ENCODE measurements around the gene TREML2. TPM values are rescaled to one million over a fixed set of nuclear protein-coding genes. Genes with fewer than 3 reads are reported as not detected.

TREML2 gene
- total and polyA plus RNA-seq, 9 of the 15 experiments (the other 6 are each of a cell fraction or from before 2014, with no cell fraction given) = 0.20 to 2.9 (median 1.4) TPM

GRCh38 chr6:41171908-41172307 lies 29.0 kb downstream of the TREML2 start (continued):
- TF ChIP-seq ETS2 (tag; IDR thresholded peaks at IDR 0.05; ENCODE audit: borderline replicate concordance, poor library complexity, severe bottlenecking) (no peak), FOXO4 (CRISPR knock-in tag; IDR thresholded peaks at IDR 0.05) (no peak), CCAR2 (IDR thresholded peaks at IDR 0.05; ENCODE audit: low read depth, low read length) (no peak), TGIF2 (CRISPR knock-in tag; IDR thresholded peaks at IDR 0.05) (no peak), ZNF311 (CRISPR knock-in tag; IDR thresholded peaks at IDR 0.05) (no peak), ZNF778 (CRISPR knock-in tag; IDR thresholded peaks at IDR 0.05) (no peak), SIRT6 (IDR thresholded peaks at IDR 0.05; ENCODE audit: low read depth, low read length) (no peak), MCM5 (IDR thresholded peaks at IDR 0.05; ENCODE audit: low read depth) (no peak), NCOA2 (IDR thresholded peaks at IDR 0.05; ENCODE audit: partially characterized antibody in 2 of 2) (no peak), SRSF3 (IDR thresholded peaks at IDR 0.05; ENCODE audit: insufficient read depth, low read length) (no peak), ZNF639 (CRISPR knock-in tag; conservative IDR thresholded peaks at IDR 0.05 in 1 of 2, IDR thresholded peaks at IDR 0.05 in 1 of 2) (0 out of 4 replicates have a peak, but pooled peaks of 1 of the 2 experiments have one; percentile 28), TARDBP (IDR thresholded peaks at IDR 0.05) (no peak), HMG20A (CRISPR knock-in tag; conservative IDR thresholded peaks at IDR 0.05) (no peak), ZNF239 (CRISPR knock-in tag; IDR thresholded peaks at IDR 0.05) (no peak), NR2C2 (CRISPR knock-in tag; IDR thresholded peaks at IDR 0.05) (no peak), NR2C2 (tag; IDR thresholded peaks at IDR 0.05) (no peak), CTCF (IDR thresholded peaks at IDR 0.05 in 2 of 3, conservative IDR thresholded peaks at IDR 0.05 in 1 of 3; ENCODE audit: insufficient read depth in 2 of 3, low read depth in 1 of 3, low read length in 3 of 3) (no peak), ZNF507 (tag; conservative IDR thresholded peaks at IDR 0.05) (no peak), ZBTB1 (CRISPR knock-in tag; IDR thresholded peaks at IDR 0.05; ENCODE audit: borderline replicate concordance, low read depth) (no peak), SAFB2 (IDR thresholded peaks at IDR 0.05; ENCODE audit: borderline replicate concordance, low read depth, low read length, severe bottlenecking) (no peak), ZNF197 (CRISPR knock-in tag; IDR thresholded peaks at IDR 0.05; ENCODE audit: low read depth) (no peak), ZNF644 (tag; IDR thresholded peaks at IDR 0.05; ENCODE audit: low read depth) (no peak), ZNF23 (CRISPR knock-in tag; IDR thresholded peaks at IDR 0.05) (no peak), KLF16 (IDR thresholded peaks at IDR 0.05) (peak; percentile 53; the same call in 1 of the 2 replicates), ZNF12 (CRISPR knock-in tag; IDR thresholded peaks at IDR 0.05) (no peak), TAL1 (IDR thresholded peaks at IDR 0.05) (peak; percentile 76), ZEB2 (IDR thresholded peaks at IDR 0.05) (0 out of 2 replicates have a peak, but pooled peaks have one; percentile 19)

Data from K562 (cell line).